ENCODE data around the gene EVI5.

- TF ChIP-seq REST (IDR thresholded peaks at IDR 0.05) (no peak), MAX (IDR thresholded peaks at IDR 0.05) (no peak), BHLHE40 (IDR thresholded peaks at IDR 0.05; ENCODE audit: low read depth, low read length) (no peak)
Measured at GRCh38 chr1:92736395-92736794, 48.5 kb downstream of the EVI5 start.
